Astrocyte of the spinal cord (primary cell): ENCODE results near the gene PDE6B.
"Not testable (repeated sequence)": the region's sequence is repeated elsewhere in the genome, so short reads cannot be mapped to it uniquely, and the experiment has no call there.

Experiments used
- DNase-seq: peaks from one replicate; pipeline ENCODE4 v3.0.0; 2011; ENCODE audit warnings: low read depth, low spot score
- H3K4me3 ChIP-seq: 2 replicates; pipeline ENCODE4 v1.5.1; 2011; ENCODE audit warnings: low read depth, mild to moderate bottlenecking, low read length, moderate library complexity
- CTCF ChIP-seq: IDR thresholded peaks from 2 replicates; pipeline ENCODE4 v1.5.1; 2012; ENCODE audit warnings: low read depth, mild to moderate bottlenecking, low read length, inconsistent platforms
- in situ Hi-C: cut with HindIII; loops from 2 replicates; pipeline ENCODE4 v1.10.0; 2017; ENCODE audit warnings: low sequenced_read_pairs

The PDE6B gene

GRCh38 chr4:632926-633325 is 7.6 kb downstream of the PDE6B start:
- in situ Hi-C loops = no loop called here
- H3K4me3 ChIP-seq = no peak overlapping the region
- no peak for TF ChIP-seq CTCF
- no peak for DNase-seq

- no peak for DNase-seq
- no peak overlapping the region for H3K4me3 ChIP-seq
- in situ Hi-C loops = no loop called here
- no peak for TF ChIP-seq CTCF
Observed at GRCh38 chr4:633406-633805, 8.0 kb downstream of the PDE6B start.

GRCh38 chr4:633976-634598 is 8.7 kb downstream of the PDE6B start:
- H3K4me3 ChIP-seq = no peak overlapping the region
- TF ChIP-seq CTCF = no peak
- in situ Hi-C loops = no loop called here
- DNase-seq = no peak

- H3K4me3 ChIP-seq = no peak overlapping the region
- in situ Hi-C loops = no loop called here
- no peak for TF ChIP-seq CTCF
- no peak for DNase-seq
Observed at GRCh38 chr4:634599-634985, 9.2 kb downstream of the PDE6B start.

GRCh38 chr4:635066-635835 is 9.9 kb downstream of the PDE6B start:
- DNase-seq, H3K4me3 ChIP-seq, in situ Hi-C loops: not testable (repeated sequence)

GRCh38 chr4:635851-636627 is 10.7 kb downstream of the PDE6B start:
- in situ Hi-C loops = no loop called here
- no peak overlapping the region for H3K4me3 ChIP-seq
- TF ChIP-seq CTCF = no peak
- DNase-seq = no peak
